Measurements from ENCODE around the gene ETAA1.

ETAA1 gene

GRCh38 chr2:67400560-67401485 lies 3.7 kb downstream of the ETAA1 start:
- no peak for TF ChIP-seq POLR2A (IDR thresholded peaks at IDR 0.05; ENCODE audit: low read depth, low read length)
- FAIRE-seq = no peak
- DNase-seq (ENCODE audit: insufficient read length, low spot score) = no peak

- TF ChIP-seq POLR2A (IDR thresholded peaks at IDR 0.05; ENCODE audit: low read depth, low read length) = no peak
- FAIRE-seq = no peak
These were observed 11.2 kb downstream of the ETAA1 start for GRCh38 chr2:67408346-67408745.

GRCh38 chr2:67412424-67412823 lies 15.3 kb downstream of the ETAA1 start:
- no peak for FAIRE-seq

More at GRCh38 chr2:67408346-67408745, 11.2 kb downstream of the ETAA1 start:
- no peak for DNase-seq (ENCODE audit: insufficient read length, low spot score)

GRCh38 chr2:67414867-67415266 lies 17.7 kb downstream of the ETAA1 start:
- DNase-seq (ENCODE audit: insufficient read length, low spot score) (no peak), FAIRE-seq (no peak)

More at GRCh38 chr2:67412424-67412823, 15.3 kb downstream of the ETAA1 start:
- DNase-seq (ENCODE audit: insufficient read length, low spot score) = no peak
- no peak for TF ChIP-seq POLR2A (IDR thresholded peaks at IDR 0.05; ENCODE audit: low read depth, low read length)

GRCh38 chr2:67416136-67416535 lies 19.0 kb downstream of the ETAA1 start:
- TF ChIP-seq POLR2A (IDR thresholded peaks at IDR 0.05; ENCODE audit: low read depth, low read length) = no peak
- FAIRE-seq (no peak), DNase-seq (ENCODE audit: insufficient read length, low spot score) (no peak)

More at GRCh38 chr2:67414867-67415266, 17.7 kb downstream of the ETAA1 start:
- no peak for TF ChIP-seq POLR2A (IDR thresholded peaks at IDR 0.05; ENCODE audit: low read depth, low read length)

GRCh38 chr2:67423489-67423888 lies 26.4 kb downstream of the ETAA1 start:
- TF ChIP-seq POLR2A (IDR thresholded peaks at IDR 0.05; ENCODE audit: low read depth, low read length) = no peak
- FAIRE-seq = no peak
- no peak for DNase-seq (ENCODE audit: insufficient read length, low spot score)

GRCh38 chr2:67436221-67436620 lies 39.1 kb downstream of the ETAA1 start:
- no peak for TF ChIP-seq POLR2A (IDR thresholded peaks at IDR 0.05; ENCODE audit: low read depth, low read length)
- FAIRE-seq (no peak), DNase-seq (ENCODE audit: insufficient read length, low spot score) (no peak)

GRCh38 chr2:67437114-67437513 lies 40.0 kb downstream of the ETAA1 start:
- no peak for FAIRE-seq
- DNase-seq (ENCODE audit: insufficient read length, low spot score) = no peak
- no peak for TF ChIP-seq POLR2A (IDR thresholded peaks at IDR 0.05; ENCODE audit: low read depth, low read length)

GRCh38 chr2:67438337-67438736 lies 41.2 kb downstream of the ETAA1 start:
- FAIRE-seq = no peak

GRCh38 chr2:67445652-67446268 lies 48.6 kb downstream of the ETAA1 start:
- TF ChIP-seq POLR2A (IDR thresholded peaks at IDR 0.05; ENCODE audit: low read depth, low read length) = no peak
- FAIRE-seq (no peak), DNase-seq (ENCODE audit: insufficient read length, low spot score) (no peak)

More at GRCh38 chr2:67438337-67438736, 41.2 kb downstream of the ETAA1 start:
- no peak for DNase-seq (ENCODE audit: insufficient read length, low spot score)
- no peak for TF ChIP-seq POLR2A (IDR thresholded peaks at IDR 0.05; ENCODE audit: low read depth, low read length)

GRCh38 chr2:67446491-67446911 lies 49.4 kb downstream of the ETAA1 start:
- TF ChIP-seq POLR2A (IDR thresholded peaks at IDR 0.05; ENCODE audit: low read depth, low read length) = no peak
- DNase-seq (ENCODE audit: insufficient read length, low spot score) (no peak), FAIRE-seq (no peak)

GRCh38 chr2:67448648-67449047 lies 51.5 kb downstream of the ETAA1 start:
- no peak for DNase-seq (ENCODE audit: insufficient read length, low spot score)
- no peak for TF ChIP-seq POLR2A (IDR thresholded peaks at IDR 0.05; ENCODE audit: low read depth, low read length)
- no peak for FAIRE-seq

- DNase-seq (ENCODE audit: insufficient read length, low spot score) (peak; percentile 10), FAIRE-seq (no peak)
- TF ChIP-seq POLR2A (IDR thresholded peaks at IDR 0.05; ENCODE audit: low read depth, low read length) = no peak
These were observed 54.1 kb downstream of the ETAA1 start for GRCh38 chr2:67451086-67451832.

- DNase-seq (ENCODE audit: insufficient read length, low spot score) (no peak), FAIRE-seq (no peak)
- TF ChIP-seq POLR2A (IDR thresholded peaks at IDR 0.05; ENCODE audit: low read depth, low read length) = no peak
These were observed 56.2 kb downstream of the ETAA1 start for GRCh38 chr2:67453310-67453709.

Data from H54 (cell line).